Thymus (tissue), 11 donors: ENCODE results near the gene R3HDM4. TPM values are rescaled to one million over a fixed set of nuclear protein-coding genes. Genes with fewer than 3 reads are reported as not detected.

Experiments
- DNase-seq, 9 donors: peaks; one replicate each; pipeline ENCODE4 v3.0.0-alpha.2; 2013; ENCODE audit warnings: low spot score in 9 of 9, low read depth in 6 of 9, missing footprints in 1 of 9
- H3K27ac ChIP-seq, 2 donors: one replicate each; pipeline ENCODE4 v1.5.1; 2013; ENCODE audit warnings: control low read depth in 1 of 2, low read depth in 1 of 2, low read length in 1 of 2, mild to moderate bottlenecking in 1 of 2, moderate library complexity in 1 of 2
- H3K27me3 ChIP-seq, 2 donors: one replicate each; pipeline ENCODE4 v1.5.1; 2013; ENCODE audit warnings: low read length in 1 of 2; ENCODE audit not compliant: control insufficient read depth in 2 of 2, insufficient read depth in 1 of 2
- H3K36me3 ChIP-seq, 2 donors: one replicate each; pipeline ENCODE4 v1.5.1; 2013; ENCODE audit warnings: low read length in 1 of 2, mild to moderate bottlenecking in 1 of 2, moderate library complexity in 1 of 2; ENCODE audit not compliant: control insufficient read depth in 2 of 2, insufficient read depth in 2 of 2
- H3K4me1 ChIP-seq, 2 donors: one replicate each; pipeline ENCODE4 v1.5.1; 2013; ENCODE audit warnings: low read length in 2 of 2; ENCODE audit not compliant: control insufficient read depth in 2 of 2, insufficient read depth in 2 of 2
- H3K4me3 ChIP-seq, 2 donors: one replicate each; pipeline ENCODE4 v1.5.1; 2013; ENCODE audit warnings: low read length in 2 of 2, control low read depth in 1 of 2, mild to moderate bottlenecking in 1 of 2
- H3K9me3 ChIP-seq, 2 donors: one replicate each; pipeline ENCODE4 v1.5.1; 2013; ENCODE audit warnings: low read length in 1 of 2, mild to moderate bottlenecking in 1 of 2; ENCODE audit not compliant: control insufficient read depth in 2 of 2, insufficient read depth in 1 of 2
- WGBS: extraction: QIAGEN DNeasy Blood & Tissue Kit; methylation state at CpG from one replicate; pipeline ENCODE4 v1.1.7; 2013; 5-methylcytosine and 5-hydroxymethylcytosine counted together
- polyA plus RNA-seq: library from polyadenylated mRNA; stranded (reverse); fragments of 200-250 nt; gene quantifications from one replicate; pipeline ENCODE4 v1.2.3, GENCODE V29; 2013
- total RNA-seq: library from RNA; stranded (reverse); fragments of 120-200 nt; gene quantifications from one replicate; pipeline ENCODE4 v1.2.4, GENCODE V29; 2013
- donor health status: healthy.

R3HDM4 gene
- total and polyA plus RNA-seq, 2 donors = 25.7 to 102 TPM

- 92% methylated on average over 29 of the region's 29 CpGs for WGBS
- H3K36me3 ChIP-seq = peaks cover 19 to 26% of the 10 kb centered on the region in 2 donors
- no peak overlapping the region for H3K27ac ChIP-seq
- no peak for DNase-seq
- peaks cover 0 to 6% of the 10 kb centered on the region in 2 donors for H3K9me3 ChIP-seq
- no peaks in the 10 kb centered on the region for H3K27me3 ChIP-seq
- peaks cover 14 to 33% of the 10 kb centered on the region in 2 donors for H3K4me1 ChIP-seq
- H3K4me3 ChIP-seq = no peak overlapping the region
Measured at GRCh38 chr19:934197-934840, 21.3 kb upstream of the R3HDM4 start.

DNA sequence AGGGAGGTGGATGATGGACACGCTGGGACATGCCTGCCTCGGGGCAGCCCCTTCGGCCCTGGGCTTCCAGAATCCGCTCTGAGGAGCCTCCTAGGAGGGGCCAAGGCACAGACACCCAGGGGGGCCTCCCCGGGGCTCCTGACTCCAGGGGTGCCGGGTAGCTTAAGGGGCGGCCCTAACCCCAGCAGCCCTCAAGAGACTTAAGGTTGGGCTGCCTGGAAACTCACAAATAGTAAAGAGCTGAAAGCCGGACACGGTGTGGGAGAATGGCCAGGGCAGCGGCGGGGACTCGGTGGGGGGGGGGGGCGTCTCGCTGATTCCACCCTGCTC lies 20.5 kb upstream of the R3HDM4 start:
- Histone ChIP-seq H3K27me3 (no peaks in the 10 kb centered on the region), H3K4me3 (no peak overlapping the region), H3K4me1 (peaks cover 14 to 33% of the 10 kb centered on the region in 2 donors), H3K27ac (no peak overlapping the region), H3K36me3 (peaks cover 22 to 24% of the 10 kb centered on the region in 2 donors), H3K9me3 (peaks cover 0 to 6% of the 10 kb centered on the region in 2 donors)
- DNase-seq = no peak
- WGBS = 82% methylated on average over 14 of the region's 14 CpGs

- Histone ChIP-seq H3K36me3 (peaks cover 19 to 24% of the 10 kb centered on the region in 2 donors), H3K9me3 (peaks cover 0 to 6% of the 10 kb centered on the region in 2 donors), H3K27ac (peak overlapping the region in 1 of 2 donors; percentile 36), H3K27me3 (no peaks in the 10 kb centered on the region), H3K4me3 (no peak overlapping the region), H3K4me1 (peaks cover 14 to 34% of the 10 kb centered on the region in 2 donors)
- 9% methylated on average over 54 of the region's 54 CpGs for WGBS
- peak in 3 of 9 donors; percentile 63 to 78 (median 77) for DNase-seq
Measured at GRCh38 chr19:932648-933552, 19.9 kb upstream of the R3HDM4 start.

DNA sequence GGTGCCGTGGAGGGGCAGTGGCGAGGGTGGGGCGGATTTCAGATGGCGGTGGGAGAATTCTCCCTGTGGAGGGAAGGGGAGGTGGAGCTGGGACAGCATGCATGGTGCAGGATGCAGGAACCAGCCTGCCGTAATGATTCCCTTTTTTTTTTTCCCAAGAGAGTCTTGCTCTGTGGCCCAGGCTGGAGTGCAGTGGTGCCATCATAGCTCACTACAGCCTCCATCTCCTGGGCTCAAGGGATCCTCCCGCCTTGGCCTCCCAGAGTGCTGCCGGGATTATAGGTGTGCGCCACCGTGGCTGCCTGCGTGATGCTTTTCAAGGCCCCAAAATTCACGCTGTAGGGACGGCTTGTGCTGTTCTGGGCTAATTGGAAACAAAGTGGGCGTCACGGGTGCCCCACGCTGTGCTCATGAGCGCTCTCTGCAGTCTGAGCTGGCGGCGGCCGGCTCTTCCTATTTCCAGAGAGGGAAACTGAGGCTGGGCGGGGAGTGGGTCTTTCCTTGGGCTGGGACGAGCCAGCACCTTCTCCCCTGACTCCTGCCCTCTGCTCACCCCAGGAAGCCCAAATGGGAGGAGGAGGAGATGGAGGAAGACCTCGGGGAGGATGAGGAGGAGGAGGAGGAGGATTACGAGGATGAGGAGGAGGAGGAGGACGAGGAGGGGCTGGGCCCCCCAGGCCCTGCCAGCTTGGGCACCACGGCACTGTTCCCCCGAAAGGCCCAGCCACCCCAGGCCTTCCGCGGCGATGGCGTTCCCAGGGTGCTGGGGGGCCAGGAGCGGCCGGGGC lies 19.0 kb upstream of the R3HDM4 start:
- peaks cover 15 to 41% of the 10 kb centered on the region in 2 donors for H3K4me1 ChIP-seq
- peaks cover 21 to 24% of the 10 kb centered on the region in 2 donors for H3K36me3 ChIP-seq
- no peak overlapping the region for H3K4me3 ChIP-seq
- DNase-seq = no peak
- H3K27ac ChIP-seq = no peak overlapping the region
- WGBS = 73% methylated on average over 32 of the region's 32 CpGs
- peaks cover 0 to 6% of the 10 kb centered on the region in 2 donors for H3K9me3 ChIP-seq
- H3K27me3 ChIP-seq = no peaks in the 10 kb centered on the region

- Histone ChIP-seq H3K4me3 (no peak overlapping the region), H3K27me3 (peaks cover 0 to 1% of the 10 kb centered on the region in 2 donors), H3K27ac (no peak overlapping the region), H3K9me3 (no peaks in the 10 kb centered on the region), H3K36me3 (peaks cover 9 to 24% of the 10 kb centered on the region in 2 donors), H3K4me1 (peaks cover 18 to 43% of the 10 kb centered on the region in 2 donors)
- DNase-seq = no peak
- WGBS = 96% methylated on average over 6 of the region's 6 CpGs
Measured at GRCh38 chr19:929891-930258, 16.9 kb upstream of the R3HDM4 start.

- Histone ChIP-seq H3K27me3 (peaks cover 0 to 6% of the 10 kb centered on the region in 2 donors), H3K4me3 (no peak overlapping the region), H3K4me1 (peaks cover 18 to 42% of the 10 kb centered on the region in 2 donors), H3K27ac (no peak overlapping the region), H3K9me3 (no peaks in the 10 kb centered on the region), H3K36me3 (peaks cover 7 to 24% of the 10 kb centered on the region in 2 donors)
- 97% methylated on average over 51 of the region's 51 CpGs for WGBS
- no peak for DNase-seq
Measured at GRCh38 chr19:929203-929890, 16.3 kb upstream of the R3HDM4 start.

GRCh38 chr19:928471-929202 lies 15.6 kb upstream of the R3HDM4 start:
- no peak for DNase-seq
- WGBS = 97% methylated on average over 18 of the region's 18 CpGs
- no peak overlapping the region for H3K4me3 ChIP-seq

DNA sequence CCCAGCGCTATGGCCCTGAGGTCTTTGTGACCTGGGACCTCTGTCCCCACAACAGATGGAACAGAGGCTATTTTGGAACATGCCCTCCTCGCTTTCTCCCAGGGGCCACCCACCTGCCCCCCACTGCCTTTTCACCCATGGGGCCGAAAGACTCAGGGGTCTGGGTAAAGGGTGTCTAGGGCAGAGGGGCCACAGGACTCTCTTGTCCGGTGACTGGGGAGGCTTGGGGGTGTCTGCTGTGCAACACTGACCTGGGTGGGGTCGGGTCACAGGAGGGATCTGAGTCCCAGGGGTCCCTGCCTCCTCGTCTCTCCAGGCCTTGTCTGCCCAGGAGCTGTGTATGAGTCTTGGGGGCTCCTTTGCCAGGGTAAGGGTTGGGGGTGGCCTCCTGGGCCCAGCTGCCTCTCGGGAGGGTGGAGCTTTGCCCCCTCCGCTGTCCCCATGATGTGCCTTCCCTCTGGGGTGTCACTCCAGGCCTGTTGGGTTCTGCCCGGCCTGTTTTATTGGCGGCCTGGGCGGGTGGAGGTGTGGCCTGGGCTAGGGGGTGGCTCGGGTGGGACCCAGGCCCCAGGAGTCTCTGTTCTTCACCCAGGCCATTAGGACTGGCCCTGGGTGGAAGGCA lies 14.9 kb upstream of the R3HDM4 start:
- WGBS = 96% methylated on average over 12 of the region's 12 CpGs
- Histone ChIP-seq H3K4me1 (peaks cover 13 to 34% of the 10 kb centered on the region in 2 donors), H3K27ac (no peak overlapping the region), H3K9me3 (no peaks in the 10 kb centered on the region), H3K36me3 (peaks cover 7 to 24% of the 10 kb centered on the region in 2 donors), H3K27me3 (peaks cover 0 to 16% of the 10 kb centered on the region in 2 donors), H3K4me3 (no peak overlapping the region)
- no peak for DNase-seq

More at GRCh38 chr19:928471-929202, 15.6 kb upstream of the R3HDM4 start:
- H3K36me3 ChIP-seq = peaks cover 7 to 24% of the 10 kb centered on the region in 2 donors
- no peak overlapping the region for H3K27ac ChIP-seq
- H3K9me3 ChIP-seq = no peaks in the 10 kb centered on the region
- H3K27me3 ChIP-seq = peaks cover 0 to 11% of the 10 kb centered on the region in 2 donors
- H3K4me1 ChIP-seq = peaks cover 18 to 42% of the 10 kb centered on the region in 2 donors
